Measurements from ENCODE around the gene ALPK1. TPM values are rescaled to one million over a fixed set of nuclear protein-coding genes. Genes with fewer than 3 reads are reported as not detected.

ALPK1 gene
- total RNA-seq, 1 experiment from 2014 or later, result 11.8 TPM

DNA sequence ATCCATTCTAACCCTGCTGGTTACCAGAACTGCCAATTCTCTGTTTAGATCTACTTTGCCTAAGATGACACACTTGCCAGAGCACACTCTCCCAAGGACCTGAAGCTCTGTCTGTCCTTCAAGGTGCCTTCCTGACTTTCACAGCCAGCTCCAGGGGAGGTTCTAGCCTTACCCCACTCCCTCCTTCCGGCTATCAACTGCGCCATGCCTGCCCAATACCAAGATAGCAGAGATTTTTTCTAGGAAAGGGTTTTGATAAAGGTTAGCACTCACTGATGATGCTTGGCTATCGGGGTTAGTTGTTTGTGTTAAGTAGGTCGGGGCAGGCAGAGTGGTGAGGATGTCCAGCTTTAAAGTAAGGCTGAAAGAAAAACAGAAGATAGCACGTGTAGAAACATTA, 14.3 kb downstream of the ALPK1 start:
- no peak for TF ChIP-seq EZH2 (IDR thresholded peaks at IDR 0.05; ENCODE audit: borderline replicate concordance, low read depth, low read length, poor library complexity, severe bottlenecking)
- TF ChIP-seq CTCF (conservative IDR thresholded peaks at IDR 0.05; ENCODE audit: low read depth, low read length), result no peak
- ChIA-PET POLR2A (ENCODE audit: low non-redundant PET) (no interaction called here), CTCF (no interaction called here)
- Histone ChIP-seq H3K27me3 (replicated peaks; ENCODE audit: insufficient read depth, low read depth, low read length, poor library complexity) (no peaks in the 10 kb centered on the region), H3K4me3 (ENCODE audit: low read depth, low read length, poor library complexity, severe bottlenecking) (no peak overlapping the region), H3K36me3 (ENCODE audit: insufficient read depth, low read length, poor library complexity, severe bottlenecking) (no peaks in the 10 kb centered on the region), H3K27ac (ENCODE audit: low read depth, low read length, poor library complexity, severe bottlenecking) (no peak overlapping the region), H3K9me3 (ENCODE audit: low read depth, low read length, poor library complexity, severe bottlenecking) (no peaks in the 10 kb centered on the region), H3K4me1 (ENCODE audit: insufficient read depth, low read length, poor library complexity, severe bottlenecking) (peaks cover 6% of the 10 kb centered on the region)
- intact Hi-C loops (cut with micrococcal nuclease; ENCODE audit: unreplicated experiment), result no loop called here
- no peak for DNase-seq (ENCODE audit: low spot score)
- no TSS peak for BruUV-seq (replicated peaks)

GRCh38 chr4:112312610-112313239, 15.6 kb downstream of the ALPK1 start:
- H3K4me3 ChIP-seq (ENCODE audit: low read depth, low read length, poor library complexity, severe bottlenecking), result no peak overlapping the region
- H3K27ac ChIP-seq (ENCODE audit: low read depth, low read length, poor library complexity, severe bottlenecking), result no peak overlapping the region
- ChIA-PET CTCF (no interaction called here), POLR2A (ENCODE audit: low non-redundant PET) (interaction anchor here (0.7 kb wide), 1 partner anchor 776 kb away, joined by 4 read pairs; no protein-coding TSS in a partner anchor)
- no TSS peak for BruUV-seq (replicated peaks)
- no peaks in the 10 kb centered on the region for H3K36me3 ChIP-seq (ENCODE audit: insufficient read depth, low read length, poor library complexity, severe bottlenecking)
- TF ChIP-seq CTCF (conservative IDR thresholded peaks at IDR 0.05; ENCODE audit: low read depth, low read length), result no peak
- no peak for TF ChIP-seq EZH2 (IDR thresholded peaks at IDR 0.05; ENCODE audit: borderline replicate concordance, low read depth, low read length, poor library complexity, severe bottlenecking)
- no peak for DNase-seq (ENCODE audit: low spot score)
- peaks cover 6% of the 10 kb centered on the region for H3K4me1 ChIP-seq (ENCODE audit: insufficient read depth, low read length, poor library complexity, severe bottlenecking)
- intact Hi-C loops (cut with micrococcal nuclease; ENCODE audit: unreplicated experiment), result no loop called here
- H3K27me3 ChIP-seq (replicated peaks; ENCODE audit: insufficient read depth, low read depth, low read length, poor library complexity), result no peaks in the 10 kb centered on the region
- no peaks in the 10 kb centered on the region for H3K9me3 ChIP-seq (ENCODE audit: low read depth, low read length, poor library complexity, severe bottlenecking)

- Histone ChIP-seq H3K27me3 (replicated peaks; ENCODE audit: insufficient read depth, low read depth, low read length, poor library complexity) (no peaks in the 10 kb centered on the region), H3K27ac (ENCODE audit: low read depth, low read length, poor library complexity, severe bottlenecking) (no peak overlapping the region), H3K9me3 (ENCODE audit: low read depth, low read length, poor library complexity, severe bottlenecking) (no peaks in the 10 kb centered on the region), H3K36me3 (ENCODE audit: insufficient read depth, low read length, poor library complexity, severe bottlenecking) (no peaks in the 10 kb centered on the region), H3K4me1 (ENCODE audit: insufficient read depth, low read length, poor library complexity, severe bottlenecking) (no peaks in the 10 kb centered on the region), H3K4me3 (ENCODE audit: low read depth, low read length, poor library complexity, severe bottlenecking) (no peak overlapping the region)
- ChIA-PET POLR2A (ENCODE audit: low non-redundant PET) (no interaction called here), CTCF (no interaction called here)
- no peak for TF ChIP-seq EZH2 (IDR thresholded peaks at IDR 0.05; ENCODE audit: borderline replicate concordance, low read depth, low read length, poor library complexity, severe bottlenecking)
- no peak for TF ChIP-seq CTCF (conservative IDR thresholded peaks at IDR 0.05; ENCODE audit: low read depth, low read length)
- intact Hi-C loops (cut with micrococcal nuclease; ENCODE audit: unreplicated experiment), result no loop called here
- no TSS peak for BruUV-seq (replicated peaks)
- no peak for DNase-seq (ENCODE audit: low spot score)
These were observed 18.3 kb downstream of the ALPK1 start for GRCh38 chr4:112315446-112315845.

Data from A673 (cell line).